ENCODE data around the gene PSMB3. TPM values are rescaled to one million over a fixed set of nuclear protein-coding genes. Genes with fewer than 3 reads are reported as not detected.
"Not testable (repeated sequence)": the region's sequence is repeated elsewhere in the genome, so short reads cannot be mapped to it uniquely, and the experiment has no call there.

The PSMB3 gene
- total RNA-seq, 2 experiments from 2014 or later: 246 to 303 TPM

DNA sequence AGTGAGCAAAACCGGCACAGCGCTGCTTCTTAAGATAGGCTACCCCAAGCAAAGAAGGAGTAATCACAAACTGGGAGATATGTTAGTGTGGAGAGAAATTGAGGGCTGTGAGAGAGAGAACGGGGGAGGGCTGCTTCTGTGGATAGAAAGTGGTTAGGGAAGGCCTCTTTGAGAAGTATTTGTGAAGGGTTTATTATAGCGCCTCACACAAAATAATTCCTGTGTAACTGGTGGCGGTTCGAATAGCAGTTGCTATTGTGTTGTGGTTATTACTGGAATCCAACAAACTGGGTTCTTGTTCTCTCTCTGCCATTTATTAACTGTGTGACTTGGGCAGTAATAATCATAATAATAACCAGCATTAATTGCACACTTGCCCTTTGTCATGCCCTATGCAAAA lies 31.6 kb upstream of the PSMB3 start:
- H3K9me3 Mint-ChIP-seq (ENCODE audit: low read depth): no peaks in the 10 kb centered on the region
- H3K27ac Mint-ChIP-seq: no peak overlapping the region
- CTCF ChIA-PET: interaction anchor here (2.0 kb wide), 1 partner anchor 44 kb away, joined by 6 read pairs; no protein-coding TSS in a partner anchor
- no peak for DNase-seq
- no peaks in the 10 kb centered on the region for H3K27me3 Mint-ChIP-seq
- H3K4me3 Mint-ChIP-seq: no peak overlapping the region
- H3K36me3 Mint-ChIP-seq: peaks cover 34% of the 10 kb centered on the region
- H3K4me1 Mint-ChIP-seq: peaks cover 5% of the 10 kb centered on the region
- no peak for ATAC-seq

DNA sequence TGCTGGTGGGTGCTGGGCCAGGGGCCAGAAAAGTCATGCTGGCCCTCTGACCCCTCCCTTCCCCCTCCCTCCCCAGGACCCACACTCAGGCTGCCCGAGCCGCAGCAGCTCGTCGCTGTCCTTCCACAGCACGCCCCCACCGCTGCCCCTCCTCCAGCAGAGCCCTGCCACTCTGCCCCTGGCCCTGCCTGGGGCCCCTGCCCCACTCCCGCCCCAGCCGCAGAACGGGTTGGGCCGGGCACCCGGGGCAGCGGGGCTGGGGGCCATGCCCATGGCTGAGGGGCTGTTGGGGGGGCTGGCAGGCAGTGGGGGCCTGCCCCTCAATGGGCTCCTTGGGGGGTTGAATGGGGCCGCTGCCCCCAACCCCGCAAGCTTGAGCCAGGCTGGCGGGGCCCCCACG lies 30.7 kb upstream of the PSMB3 start:
- no peaks in the 10 kb centered on the region for H3K27me3 Mint-ChIP-seq
- H3K4me3 Mint-ChIP-seq: no peak overlapping the region
- peaks cover 9% of the 10 kb centered on the region for H3K4me1 Mint-ChIP-seq
- ATAC-seq (no peak), DNase-seq (no peak)
- H3K36me3 Mint-ChIP-seq: peaks cover 33% of the 10 kb centered on the region
- CTCF ChIA-PET: interaction anchor here (2.0 kb wide), 1 partner anchor 45 kb away, joined by 6 read pairs; no protein-coding TSS in a partner anchor
- no peak overlapping the region for H3K27ac Mint-ChIP-seq
- H3K9me3 Mint-ChIP-seq (ENCODE audit: low read depth): no peaks in the 10 kb centered on the region

DNA sequence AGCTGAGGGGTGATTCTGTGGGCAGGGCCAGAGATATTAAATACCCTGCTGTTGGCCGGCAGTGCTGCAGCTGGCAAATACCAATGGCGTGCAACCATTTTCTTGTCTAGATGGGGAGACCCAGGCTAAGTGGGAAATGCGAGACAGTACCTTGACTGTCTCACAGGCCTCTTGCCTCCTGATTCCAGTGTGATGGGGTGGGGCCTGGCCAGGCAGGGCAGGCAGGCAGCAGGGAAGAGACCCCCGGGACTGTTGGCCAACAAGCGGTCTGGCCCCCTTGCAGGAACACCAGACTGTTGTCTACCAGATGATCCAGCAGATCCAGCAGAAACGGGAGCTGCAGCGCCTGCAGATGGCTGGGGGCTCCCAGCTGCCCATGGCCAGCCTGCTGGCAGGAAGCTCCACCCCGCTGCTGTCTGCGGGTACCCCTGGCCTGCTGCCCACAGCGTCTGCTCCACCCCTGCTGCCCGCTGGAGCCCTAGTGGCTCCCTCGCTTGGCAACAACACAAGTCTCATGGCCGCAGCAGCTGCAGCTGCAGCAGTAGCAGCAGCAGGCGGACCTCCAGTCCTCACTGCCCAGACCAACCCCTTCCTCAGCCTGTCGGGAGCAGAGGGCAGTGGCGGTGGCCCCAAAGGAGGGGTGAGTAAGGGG lies 28.1 kb upstream of the PSMB3 start:
- Mint-ChIP-seq H3K9me3 (ENCODE audit: low read depth) (no peaks in the 10 kb centered on the region), H3K27me3 (no peaks in the 10 kb centered on the region), H3K36me3 (peaks cover 24% of the 10 kb centered on the region), H3K4me1 (peaks cover 34% of the 10 kb centered on the region), H3K27ac (no peak overlapping the region), H3K4me3 (no peak overlapping the region)
- DNase-seq (no peak), ATAC-seq (no peak)
- CTCF ChIA-PET: interaction anchor here (1.1 to 2.5 kb wide), 2 partner anchors 10 to 13 kb away, joined by 3 to 13 read pairs; no protein-coding TSS in a partner anchor

DNA sequence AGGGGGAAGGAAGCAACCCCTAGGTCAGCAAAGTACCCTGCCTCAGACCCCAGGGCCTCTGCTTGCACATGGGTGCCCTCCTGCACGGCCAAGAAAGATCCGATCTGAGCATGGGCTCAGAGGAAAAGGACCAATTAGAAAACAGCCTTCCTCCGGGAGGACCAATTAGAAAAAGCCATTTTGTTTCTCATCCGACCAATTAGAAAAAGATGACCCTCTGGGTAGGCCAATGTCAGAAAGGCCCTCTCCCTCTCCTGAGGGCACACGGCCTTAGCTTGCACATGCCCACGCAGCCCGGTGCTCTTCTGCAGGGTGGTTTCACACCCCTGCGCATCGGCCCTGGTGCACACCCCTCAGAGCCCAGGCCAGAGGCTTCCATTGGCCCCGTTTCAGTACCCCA lies 27.5 kb upstream of the PSMB3 start:
- Mint-ChIP-seq H3K9me3 (ENCODE audit: low read depth) (no peaks in the 10 kb centered on the region), H3K4me3 (no peak overlapping the region), H3K4me1 (peaks cover 37% of the 10 kb centered on the region), H3K36me3 (peaks cover 22% of the 10 kb centered on the region), H3K27ac (peak overlapping the region; percentile 56), H3K27me3 (no peaks in the 10 kb centered on the region)
- DNase-seq: no peak
- no peak for ATAC-seq
- CTCF ChIA-PET: interaction anchor here (1.1 kb wide), 1 partner anchor 12 kb away, joined by 3 read pairs; no protein-coding TSS in a partner anchor

DNA sequence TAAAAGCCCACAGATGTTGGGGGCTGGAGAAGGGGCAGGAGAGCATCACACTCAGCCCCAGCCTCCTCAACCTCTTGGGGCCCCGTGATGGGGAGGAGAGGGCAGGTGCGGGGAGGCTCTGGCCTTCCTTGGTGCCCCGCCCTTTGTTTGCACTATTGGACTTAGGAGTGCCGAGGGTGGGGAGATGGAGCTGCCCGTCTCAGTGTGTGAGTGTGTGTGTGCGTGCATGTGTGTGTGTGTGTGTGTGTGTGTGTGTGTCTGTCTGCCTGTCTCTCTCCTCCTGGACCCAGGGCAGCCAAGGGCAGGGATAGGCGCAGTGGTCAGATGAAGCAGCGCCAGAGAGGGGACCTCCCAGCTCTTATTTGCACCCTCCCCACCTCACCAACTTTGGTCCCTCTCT lies 26.4 kb upstream of the PSMB3 start:
- Mint-ChIP-seq H3K36me3 (peaks cover 16% of the 10 kb centered on the region), H3K27ac (peak overlapping the region; percentile 73), H3K4me1 (peaks cover 43% of the 10 kb centered on the region)
- H3K9me3 Mint-ChIP-seq (ENCODE audit: low read depth); H3K27me3 Mint-ChIP-seq; DNase-seq; H3K4me3 Mint-ChIP-seq; ATAC-seq: not testable (repeated sequence)
- CTCF ChIA-PET: interaction anchor here (0.8 kb wide), 2 partner anchors 9 kb away, joined by 3 read pairs; no protein-coding TSS in a partner anchor

DNA sequence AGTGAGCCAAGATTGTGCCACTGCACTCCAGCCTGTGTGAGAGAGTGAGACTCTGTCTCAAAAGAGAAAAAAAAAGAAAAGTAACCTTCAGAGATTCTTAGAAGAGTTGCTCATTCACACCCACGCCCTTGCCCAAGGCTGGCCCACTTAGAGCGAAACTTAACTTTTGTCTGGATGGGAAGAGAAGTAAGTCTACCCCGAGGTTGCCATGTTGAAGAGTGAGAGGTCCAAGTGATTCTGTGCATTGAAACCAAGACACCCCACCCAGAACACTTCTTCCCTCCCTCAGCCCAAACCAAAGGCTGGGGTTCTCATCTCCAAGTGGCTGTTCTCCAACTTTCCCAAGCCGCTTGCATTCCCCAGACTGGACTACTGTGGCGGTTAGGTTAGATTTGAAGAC lies 24.8 kb upstream of the PSMB3 start:
- ATAC-seq: peak; percentile 28
- H3K27ac Mint-ChIP-seq: peak overlapping the region; percentile 95
- no peaks in the 10 kb centered on the region for H3K27me3 Mint-ChIP-seq
- peak overlapping the region; percentile 58 for H3K4me3 Mint-ChIP-seq
- no peaks in the 10 kb centered on the region for H3K9me3 Mint-ChIP-seq (ENCODE audit: low read depth)
- peaks cover 13% of the 10 kb centered on the region for H3K36me3 Mint-ChIP-seq
- CTCF ChIA-PET: interaction anchor here (0.8 to 3.3 kb wide), 12 partner anchors 9 to 170 kb away, joined by 3 to 44 read pairs (median 7); partner anchors contain the start of genes EPOP, MLLT6 and PSMB3
- peak; percentile 87 for DNase-seq
- H3K4me1 Mint-ChIP-seq: peaks cover 56% of the 10 kb centered on the region

DNA sequence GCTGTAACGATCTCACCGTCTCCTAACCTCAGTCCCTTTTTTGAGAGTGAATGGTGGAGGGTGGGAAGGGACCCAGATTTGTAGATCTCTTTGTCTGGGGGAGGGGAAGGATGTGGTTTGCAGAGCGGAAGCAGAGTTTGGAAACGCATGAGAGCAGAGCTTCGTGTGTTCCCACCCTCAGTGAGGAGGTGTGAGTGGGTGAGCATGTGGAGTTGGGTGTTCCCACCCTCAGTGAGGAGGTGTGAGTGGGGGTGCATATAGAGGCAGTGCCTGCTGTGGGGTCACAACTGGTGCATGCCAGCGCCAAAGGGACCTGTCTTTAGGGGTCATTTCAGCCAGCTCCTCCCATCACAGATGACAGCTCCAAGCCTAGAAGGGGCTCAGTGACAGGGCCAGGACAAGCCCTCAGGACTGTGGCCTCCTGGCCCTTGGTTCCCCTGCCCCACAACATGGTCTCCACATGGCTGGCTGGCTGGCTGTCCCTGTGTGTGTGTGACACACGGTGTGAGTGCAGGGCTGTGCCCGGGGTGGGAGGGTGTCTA lies 24.2 kb upstream of the PSMB3 start:
- H3K27me3 Mint-ChIP-seq: no peaks in the 10 kb centered on the region
- CTCF ChIA-PET: interaction anchor here (0.8 to 3.3 kb wide), 19 partner anchors 9 to 425 kb away, joined by 3 to 44 read pairs (median 4); partner anchors contain the start of genes EPOP, MLLT6 and PSMB3
- no peaks in the 10 kb centered on the region for H3K9me3 Mint-ChIP-seq (ENCODE audit: low read depth)
- DNase-seq: peak; percentile 88
- peaks cover 15% of the 10 kb centered on the region for H3K36me3 Mint-ChIP-seq
- peak overlapping the region; percentile 95 for H3K27ac Mint-ChIP-seq
- ATAC-seq: peak; percentile 20
- peaks cover 61% of the 10 kb centered on the region for H3K4me1 Mint-ChIP-seq
- peak overlapping the region; percentile 58 for H3K4me3 Mint-ChIP-seq

DNA sequence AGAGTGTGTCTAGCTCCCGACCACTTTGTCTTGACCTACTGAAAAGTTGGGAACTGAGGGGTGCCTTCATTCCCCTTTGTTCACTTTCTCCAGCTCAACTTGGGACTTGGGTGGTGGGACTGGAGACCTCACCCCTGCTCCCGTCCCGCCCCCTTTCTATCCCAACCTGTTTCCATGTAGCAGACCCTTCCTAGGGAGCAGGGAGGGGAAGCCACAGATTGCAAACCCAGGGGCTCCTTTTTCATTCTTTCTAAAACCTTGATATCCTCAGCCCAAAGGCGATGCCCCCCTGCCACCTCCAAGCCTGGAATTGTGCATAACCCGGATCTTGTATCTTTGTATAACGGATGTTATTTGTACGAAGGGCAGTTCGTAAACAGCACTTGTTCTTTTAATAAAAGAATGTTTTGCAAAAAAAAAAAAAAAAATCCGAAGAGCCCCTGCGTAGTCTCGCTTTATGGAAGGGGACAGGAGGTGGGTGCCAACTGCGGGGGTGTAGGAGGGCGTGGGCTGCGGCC lies 23.1 kb upstream of the PSMB3 start:
- CTCF ChIA-PET: interaction anchor here (0.9 to 3.3 kb wide), 11 partner anchors 8 to 172 kb away, joined by 3 to 44 read pairs (median 7); partner anchors contain the start of genes EPOP, MLLT6 and PSMB3
- peaks cover 68% of the 10 kb centered on the region for H3K4me1 Mint-ChIP-seq
- H3K27me3 Mint-ChIP-seq: no peaks in the 10 kb centered on the region
- DNase-seq (no peak), ATAC-seq (no peak)
- no peaks in the 10 kb centered on the region for H3K9me3 Mint-ChIP-seq (ENCODE audit: low read depth)
- H3K4me3 Mint-ChIP-seq: peak overlapping the region; percentile 39
- H3K36me3 Mint-ChIP-seq: peaks cover 11% of the 10 kb centered on the region
- peak overlapping the region; percentile 95 for H3K27ac Mint-ChIP-seq

DNA sequence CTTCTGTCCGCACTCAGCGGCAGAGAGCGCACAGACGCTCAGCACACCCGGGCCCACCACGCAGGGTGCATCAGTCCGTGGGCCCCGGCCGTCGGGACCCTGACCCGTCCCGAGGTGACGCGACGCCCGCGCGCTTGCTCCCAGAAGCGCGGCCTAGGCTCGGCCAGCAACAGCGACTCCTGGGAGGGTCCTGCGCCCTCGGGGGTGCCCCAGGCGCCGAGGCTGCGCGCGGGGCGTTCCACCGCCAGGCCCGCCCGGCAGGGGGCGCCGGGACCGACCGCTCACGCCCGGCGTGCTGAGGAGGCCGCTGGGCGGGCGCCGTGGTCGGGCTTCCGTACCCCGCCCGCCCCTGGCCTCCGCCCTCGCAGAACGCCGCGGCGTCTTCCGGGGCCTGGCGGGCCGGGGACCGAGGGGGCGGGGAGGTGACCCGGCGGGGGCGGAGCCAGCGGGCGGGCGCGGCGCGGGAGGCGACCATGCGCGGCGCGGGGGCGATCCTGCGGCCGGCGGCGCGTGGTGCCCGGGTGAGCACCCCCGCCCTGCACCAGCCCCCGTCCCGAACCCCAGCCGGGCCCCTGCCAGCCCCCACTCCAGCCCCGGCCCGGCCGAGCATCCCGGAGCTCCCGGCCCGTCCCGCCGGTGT lies 22.5 kb upstream of the PSMB3 start, which contains the start of gene CISD3:
TSS of gene CISD3 (plus strand) at position 456 of the 640 bp plus-strand sequence. CDS start at position 474, 18 bp downstream.
- Mint-ChIP-seq H3K36me3 (peaks cover 11% of the 10 kb centered on the region), H3K9me3 (ENCODE audit: low read depth) (no peaks in the 10 kb centered on the region), H3K4me3 (peak within 1 kb of the TSS; percentile 94), H3K4me1 (peaks cover 70% of the 10 kb centered on the region), H3K27me3 (no peaks in the 10 kb centered on the region), H3K27ac (peak within 1 kb of the TSS; percentile 95)
- CTCF ChIA-PET: interaction anchor here (1.1 to 8.7 kb wide), 7 partner anchors 11 to 171 kb away, joined by 3 to 232 read pairs (median 16); partner anchors contain the start of genes EPOP and MLLT6
- peak; percentile 86 for ATAC-seq
- peak; percentile 89 for DNase-seq

DNA sequence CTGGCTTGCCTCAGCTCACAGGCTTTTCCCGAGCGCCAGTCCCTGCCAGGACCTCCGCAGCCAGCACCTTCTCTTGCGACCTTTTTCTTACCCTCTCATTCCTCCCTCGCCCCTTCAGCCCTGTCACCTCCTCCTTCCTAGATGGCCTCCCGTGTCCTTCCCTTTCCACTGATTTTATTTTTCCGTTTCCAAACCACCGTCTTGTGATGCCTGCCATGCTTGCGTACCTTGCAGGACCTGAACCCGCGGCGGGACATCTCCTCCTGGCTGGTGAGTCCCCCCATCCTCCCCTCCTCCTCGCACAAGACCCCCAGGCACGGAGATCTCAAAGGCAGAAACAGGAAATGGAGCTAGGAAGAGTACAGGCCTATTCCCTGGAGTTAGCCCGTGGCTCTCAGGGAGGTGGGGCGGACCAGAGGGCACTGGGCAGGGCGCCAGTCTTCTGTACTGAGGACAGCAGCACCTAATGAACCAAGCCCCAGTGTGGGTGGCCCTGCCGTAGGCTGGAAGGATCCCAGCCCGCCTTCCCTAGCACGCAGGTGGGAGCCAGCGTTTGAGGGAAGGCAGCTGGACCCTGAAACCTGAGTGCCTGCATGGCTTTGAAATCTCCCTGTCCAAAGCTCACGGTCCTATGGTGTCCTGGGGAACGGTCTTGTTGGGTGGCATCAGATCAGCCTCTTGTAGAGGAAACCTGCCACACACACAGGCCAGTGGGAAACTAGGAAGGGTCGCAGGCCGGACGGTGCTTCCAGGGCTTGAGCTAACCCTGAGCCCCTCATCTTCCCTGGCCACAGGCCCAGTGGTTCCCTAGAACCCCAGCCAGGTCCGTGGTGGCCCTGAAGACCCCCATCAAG lies 21.8 kb upstream of the PSMB3 start:
- peak overlapping the region; percentile 94 for H3K4me3 Mint-ChIP-seq
- H3K27ac Mint-ChIP-seq: peak overlapping the region; percentile 88
- H3K27me3 Mint-ChIP-seq: no peaks in the 10 kb centered on the region
- ATAC-seq (no peak), DNase-seq (no peak)
- no peaks in the 10 kb centered on the region for H3K9me3 Mint-ChIP-seq (ENCODE audit: low read depth)
- CTCF ChIA-PET: interaction anchor here (0.6 to 8.7 kb wide), 15 partner anchors 12 to 172 kb away, joined by 3 to 232 read pairs (median 3); partner anchors contain the start of genes EPOP and MLLT6
- H3K36me3 Mint-ChIP-seq: peaks cover 11% of the 10 kb centered on the region
- H3K4me1 Mint-ChIP-seq: peaks cover 72% of the 10 kb centered on the region

DNA sequence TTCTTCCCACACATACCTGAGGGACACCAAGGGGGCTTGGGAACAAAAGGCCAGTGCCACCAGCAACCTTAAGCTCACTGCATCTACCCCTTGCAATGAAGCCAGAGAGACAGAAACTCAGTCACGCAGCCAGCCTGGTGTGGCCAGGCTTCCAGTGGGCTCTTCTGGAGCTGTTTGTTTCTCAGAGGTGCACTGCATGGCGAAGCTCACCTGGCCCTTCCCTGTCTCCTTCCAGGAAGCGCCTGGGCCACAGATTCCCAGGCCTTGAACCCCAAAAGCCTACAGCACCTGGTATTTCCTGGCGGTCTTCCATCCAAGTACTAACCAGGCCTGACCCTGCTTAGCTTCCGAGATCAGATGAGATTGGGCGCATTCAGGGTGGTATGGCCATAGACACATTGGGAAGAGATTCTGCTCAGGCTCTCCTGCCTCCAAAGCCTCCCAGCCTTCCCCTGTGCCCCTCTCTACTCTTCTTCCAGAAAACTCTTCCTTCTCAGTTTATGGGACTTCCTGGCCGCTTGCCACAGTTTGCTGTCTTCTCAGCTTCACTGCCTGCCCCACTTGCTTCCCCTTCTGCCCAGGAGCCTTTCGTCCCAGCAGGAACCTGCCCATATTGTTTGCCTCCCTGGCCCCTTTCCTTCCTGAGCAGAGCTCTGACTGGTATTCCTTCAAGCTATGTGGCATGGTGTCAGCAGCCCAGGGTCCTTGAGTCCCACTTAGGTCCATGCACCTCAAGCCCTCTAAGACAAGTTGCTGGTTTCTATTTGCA lies 20.8 kb upstream of the PSMB3 start:
- H3K4me1 Mint-ChIP-seq: peaks cover 68% of the 10 kb centered on the region
- H3K9me3 Mint-ChIP-seq (ENCODE audit: low read depth): no peaks in the 10 kb centered on the region
- peaks cover 10% of the 10 kb centered on the region for H3K36me3 Mint-ChIP-seq
- peak overlapping the region; percentile 88 for H3K27ac Mint-ChIP-seq
- CTCF ChIA-PET: interaction anchor here (0.6 to 8.7 kb wide), 14 partner anchors 22 to 514 kb away, joined by 3 to 232 read pairs (median 4); partner anchors contain the start of genes EPOP and MLLT6
- peak overlapping the region; percentile 94 for H3K4me3 Mint-ChIP-seq
- DNase-seq (no peak), ATAC-seq (no peak)
- H3K27me3 Mint-ChIP-seq: no peaks in the 10 kb centered on the region

Measured in activated CD8-positive, alpha-beta memory T cell treated with anti-CD3 and anti-CD28 coated beads, Interleukin-2, amount 10 ng/mL, durations not matched to agents 7 days and 5 days (primary cell).